Endothelial cell of umbilical vein (primary cell): ENCODE data around the gene ARMCX6. TPM values are rescaled to one million over a fixed set of nuclear protein-coding genes. Genes with fewer than 3 reads are reported as not detected.

Experiments
- BruUV-seq: library from RNA; stranded (reverse); fragments of 400-500 nt; replicated peaks from 2 replicates; lab custom pipeline; 2021; lab: Mats Ljungman, UMichigan
- CTCF ChIA-PET: fragments of 300-600, 350-600 bp; sonication (Branson Sonifier 250); formaldehyde crosslinking; loops from one replicate; lab custom pipeline; 2021; ENCODE audit warnings: antibody characterized with exemption, inconsistent platforms; lab: Charles Lee
- POLR2A ChIA-PET: fragments of 300-600, 350-600 bp; sonication (Branson Sonifier 250); formaldehyde crosslinking; loops from one replicate; lab custom pipeline; 2021; ENCODE audit warnings: antibody characterized with exemption, inconsistent platforms; lab: Charles Lee
- DNase-seq: peaks from one replicate; pipeline ENCODE4 v3.0.0-alpha.2; 2011; ENCODE audit warnings: low read depth, low spot score
- FAIRE-seq: peaks from 2 replicates; lab custom pipeline; 2011; peaks lifted over from hg19 to GRCh38; lab: Jason Lieb, UNC
- H2AFZ ChIP-seq: 2 replicates; pipeline ENCODE4 v1.6.0; 2012; ENCODE audit warnings: low read depth, low read length, control low read depth, inconsistent platforms
- H3K27ac ChIP-seq: 2 replicates; pipeline ENCODE4 v1.5.1; 2011; ENCODE audit warnings: low read depth, mild to moderate bottlenecking, control low read depth, low read length, moderate library complexity; ENCODE audit not compliant: insufficient read depth
- H3K27me3 ChIP-seq, 2 experiments: 2 replicates each; pipeline versions ENCODE4 v1.6.0 to v1.6.1; 2011; ENCODE audit warnings: low read length in 2 of 2, mixed read lengths in 1 of 2; ENCODE audit not compliant: control insufficient read depth in 2 of 2, insufficient read depth in 2 of 2
- H3K36me3 ChIP-seq, 2 experiments: 2 replicates in 1 of 2; 3 replicates in 1 of 2; pipeline ENCODE4 v1.5.1; 2011; ENCODE audit warnings: low read length in 2 of 2, mild to moderate bottlenecking in 1 of 2, moderate library complexity in 1 of 2; ENCODE audit not compliant: control insufficient read depth in 2 of 2, insufficient read depth in 2 of 2; ENCODE audit errors: extremely low read depth in 1 of 2
- H3K4me1 ChIP-seq: 3 replicates; pipeline ENCODE4 v1.5.1; 2011; ENCODE audit warnings: mild to moderate bottlenecking, low read length; ENCODE audit not compliant: control insufficient read depth, insufficient read depth; ENCODE audit errors: extremely low read depth
- H3K4me2 ChIP-seq: 2 replicates; pipeline ENCODE4 v1.6.1; 2011; ENCODE audit warnings: low read length, control low read depth, mixed read lengths; ENCODE audit not compliant: insufficient read depth
- H3K4me3 ChIP-seq, 3 experiments: fragments of 200-600 bp in 1 of 3; sonication (generic), shearing (Covaris generic) in 1 of 3; replicated peaks in 1 of 3; 2 replicates each; pipeline ENCODE4 v1.5.1; 2011 to 2016; ENCODE audit warnings: control low read depth in 3 of 3, low read length in 3 of 3, mild to moderate bottlenecking in 2 of 3, inconsistent platforms in 1 of 3, low read depth in 1 of 3, moderate library complexity in 1 of 3; ENCODE audit not compliant: insufficient read depth in 1 of 3
- H3K79me2 ChIP-seq: 2 replicates; pipeline ENCODE4 v1.6.0; 2012; ENCODE audit warnings: low read length, inconsistent platforms; ENCODE audit not compliant: control insufficient read depth, insufficient read depth
- H3K9ac ChIP-seq: replicated peaks from 2 replicates; pipeline ENCODE3; 2011; ENCODE audit warnings: low read length, control low read depth; ENCODE audit not compliant: insufficient read depth; ENCODE audit errors: extremely low read depth
- H3K9me1 ChIP-seq: replicated peaks from 3 replicates; pipeline ENCODE4 v1.6.0; 2011; ENCODE audit warnings: mild to moderate bottlenecking, low read length; ENCODE audit not compliant: control insufficient read depth, insufficient read depth; ENCODE audit errors: extremely low read depth
- H3K9me3 ChIP-seq: replicated peaks from 2 replicates; pipeline ENCODE4 v1.5.1; 2012; ENCODE audit warnings: low read length, inconsistent platforms; ENCODE audit not compliant: control insufficient read depth, insufficient read depth
- H4K20me1 ChIP-seq: replicated peaks from 2 replicates; pipeline ENCODE3; 2011; ENCODE audit warnings: mild to moderate bottlenecking, low read length; ENCODE audit not compliant: control insufficient read depth, insufficient read depth; ENCODE audit errors: extremely low read depth
- EZH2 ChIP-seq: IDR thresholded peaks from 2 replicates; pipeline ENCODE4 v1.6.1; 2012; ENCODE audit warnings: borderline replicate concordance, low read depth, mild to moderate bottlenecking, moderate library complexity, low read length, inconsistent platforms; ENCODE audit not compliant: severe bottlenecking
- FOS ChIP-seq: IDR thresholded peaks from 2 replicates; pipeline ENCODE4 v1.6.1; 2011; ENCODE audit warnings: mild to moderate bottlenecking, low read length, moderate library complexity, borderline replicate concordance; ENCODE audit not compliant: insufficient read depth
- GATA2 ChIP-seq: IDR thresholded peaks from 2 replicates; pipeline ENCODE4 v1.7.0; 2011; ENCODE audit warnings: low read depth, mild to moderate bottlenecking, moderate library complexity, mixed read lengths, low read length; ENCODE audit not compliant: insufficient read length, insufficient read depth
- JUN ChIP-seq: IDR thresholded peaks from 2 replicates; pipeline ENCODE4 v1.6.1; 2011; ENCODE audit warnings: borderline replicate concordance, low read depth; ENCODE audit not compliant: insufficient read length, insufficient read depth
- MYC ChIP-seq: IDR thresholded peaks from one replicate; pipeline ENCODE4 v1.6.1; 2011; ENCODE audit warnings: mild to moderate bottlenecking, low read depth, low read length
- POLR2A ChIP-seq: IDR thresholded peaks from 2 replicates; pipeline ENCODE4 v1.6.1; 2012; ENCODE audit warnings: low read depth, mild to moderate bottlenecking, control low read depth, low read length
- POLR2AphosphoS5 ChIP-seq: IDR thresholded peaks from 2 replicates; pipeline ENCODE4 v1.6.1; 2012; ENCODE audit warnings: low read depth, mild to moderate bottlenecking, control low read depth, low read length, moderate library complexity; ENCODE audit not compliant: insufficient read depth
- dilution Hi-C: fragments of 300-500 bp; cut with MboI; formaldehyde crosslinking; loops from one replicate; pipeline ENCODE4 v1.15.0; 2019; ENCODE audit warnings: low sequenced_read_pairs; ENCODE audit not compliant: extremely low pct_ligation_motif_present
- intact Hi-C: fragments of 100-400 bp; cut with micrococcal nuclease; formaldehyde crosslinking; loops from one replicate; pipeline ENCODE4 v1.10.0; 2022
- polyA plus RNA-seq, 4 experiments: library from polyadenylated mRNA; depleted of rRNA in 3 of 4; stranded (reverse) in 3 of 4; unstranded in 1 of 4; fragments of >200 nt; gene quantifications; 2 replicates each; pipeline versions ENCODE4 v1.2.1 to v1.2.3, GENCODE V29; 2011 to 2012; ENCODE audit warnings: missing spikeins in 1 of 4
- total RNA-seq: library from RNA; stranded (reverse); gene quantifications from 2 replicates; pipeline ENCODE4 v1.2.3, GENCODE V29; 2021
- TF ChIP-seq, protein P1 (sequence below), 2 donors: IDR thresholded peaks; 1 replicate in 1 of 2; 2 replicates in 1 of 2; pipeline ENCODE4 v1.5.1; 2011; ENCODE audit warnings: low read length in 2 of 2, mild to moderate bottlenecking in 2 of 2, moderate library complexity in 2 of 2, control low read depth in 1 of 2, inconsistent platforms in 1 of 2, low read depth in 1 of 2; ENCODE audit not compliant: insufficient read depth in 1 of 2; ENCODE audit errors: extremely low read depth in 1 of 2
- TF ChIP-seq, protein P2 (sequence below): IDR thresholded peaks from 2 replicates; pipeline ENCODE4 v1.6.1; 2011; ENCODE audit not compliant: insufficient read depth, insufficient read length

The ARMCX6 gene
- total and polyA plus RNA-seq, 2 donors (not counting 3 experiments of a cell fraction or from before 2014, with no cell fraction given) = 71.7 to 98.6 TPM

DNA sequence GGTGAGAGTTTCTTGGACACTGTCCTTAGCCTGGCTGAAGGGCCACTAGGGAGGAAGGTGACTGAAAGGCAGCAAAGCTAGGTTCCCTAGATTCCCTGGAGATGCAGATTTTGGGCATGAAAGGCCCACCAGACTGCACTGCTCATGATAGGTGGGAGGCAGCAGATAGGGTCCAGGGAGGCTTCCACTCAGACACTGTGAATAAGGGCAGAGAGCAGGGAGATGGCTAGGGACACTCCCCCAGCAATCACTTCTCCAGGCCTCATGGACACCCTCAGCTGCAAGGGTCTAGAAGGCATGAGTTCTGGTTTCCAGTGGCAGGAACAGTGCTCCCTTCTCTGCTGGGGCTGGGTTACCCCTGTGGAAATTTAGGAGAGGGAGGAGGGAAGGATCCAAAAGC is 21.8 kb upstream of the ARMCX6 start:
- H3K9ac ChIP-seq = no peak overlapping the region
- no peak overlapping the region for H2AFZ ChIP-seq
- H3K9me3 ChIP-seq = no peaks in the 10 kb centered on the region
- ChIA-PET POLR2A (no interaction called here), CTCF (interaction anchor here (1.4 kb wide), 1 partner anchor 12 kb away, joined by 3 read pairs; no protein-coding TSS in a partner anchor)
- no TSS peak for BruUV-seq
- FAIRE-seq = no peak
- DNase-seq = no peak
- H3K36me3 ChIP-seq = no peaks in the 10 kb centered on the region
- H3K27me3 ChIP-seq = no peaks in the 10 kb centered on the region
- no peak overlapping the region for H3K27ac ChIP-seq
- dilution Hi-C loops (no loop called here), intact Hi-C loops (no loop called here)
- H3K4me1 ChIP-seq = no peaks in the 10 kb centered on the region
- H3K4me3 ChIP-seq = no peak overlapping the region
- no peak overlapping the region for H3K4me2 ChIP-seq
- no peaks in the 10 kb centered on the region for H4K20me1 ChIP-seq
- TF ChIP-seq, protein P1, sequence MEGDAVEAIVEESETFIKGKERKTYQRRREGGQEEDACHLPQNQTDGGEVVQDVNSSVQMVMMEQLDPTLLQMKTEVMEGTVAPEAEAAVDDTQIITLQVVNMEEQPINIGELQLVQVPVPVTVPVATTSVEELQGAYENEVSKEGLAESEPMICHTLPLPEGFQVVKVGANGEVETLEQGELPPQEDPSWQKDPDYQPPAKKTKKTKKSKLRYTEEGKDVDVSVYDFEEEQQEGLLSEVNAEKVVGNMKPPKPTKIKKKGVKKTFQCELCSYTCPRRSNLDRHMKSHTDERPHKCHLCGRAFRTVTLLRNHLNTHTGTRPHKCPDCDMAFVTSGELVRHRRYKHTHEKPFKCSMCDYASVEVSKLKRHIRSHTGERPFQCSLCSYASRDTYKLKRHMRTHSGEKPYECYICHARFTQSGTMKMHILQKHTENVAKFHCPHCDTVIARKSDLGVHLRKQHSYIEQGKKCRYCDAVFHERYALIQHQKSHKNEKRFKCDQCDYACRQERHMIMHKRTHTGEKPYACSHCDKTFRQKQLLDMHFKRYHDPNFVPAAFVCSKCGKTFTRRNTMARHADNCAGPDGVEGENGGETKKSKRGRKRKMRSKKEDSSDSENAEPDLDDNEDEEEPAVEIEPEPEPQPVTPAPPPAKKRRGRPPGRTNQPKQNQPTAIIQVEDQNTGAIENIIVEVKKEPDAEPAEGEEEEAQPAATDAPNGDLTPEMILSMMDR (IDR thresholded peaks at IDR 0.05; ENCODE audit: extremely low read depth in 1 of 2, insufficient read depth in 1 of 2, low read depth in 1 of 2, low read length in 2 of 2) = no peak
- no peak for TF ChIP-seq POLR2AphosphoS5
- no peaks in the 10 kb centered on the region for H3K79me2 ChIP-seq
- no peaks in the 10 kb centered on the region for H3K9me1 ChIP-seq

DNA sequence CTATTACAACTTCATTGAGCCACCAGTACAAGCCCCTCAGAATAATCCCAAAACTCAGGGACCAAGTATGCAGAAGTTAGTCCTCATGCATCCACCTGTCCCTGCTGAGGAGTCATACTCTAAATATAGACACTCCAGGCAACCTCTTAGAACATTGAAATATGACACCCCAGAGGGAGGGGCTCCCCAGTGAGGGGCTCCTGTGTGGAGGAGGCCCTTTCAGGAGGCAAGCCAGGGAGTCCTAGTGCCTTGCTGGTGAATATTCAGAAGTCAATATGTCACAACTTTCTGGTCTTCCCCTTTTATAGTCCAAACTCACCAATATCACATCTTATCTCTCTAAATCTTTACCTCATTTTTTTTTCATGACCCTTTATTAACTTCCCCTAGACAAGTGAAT is 1.6 kb upstream of the ARMCX6 start:
- POLR2A ChIA-PET = no interaction called here
- H3K36me3 ChIP-seq = no peaks in the 10 kb centered on the region
- no peaks in the 10 kb centered on the region for H3K9me1 ChIP-seq
- no peak overlapping the region for H3K27ac ChIP-seq
- H3K4me2 ChIP-seq = no peak overlapping the region
- H3K4me1 ChIP-seq = peaks cover 16% of the 10 kb centered on the region
- peaks cover 23% of the 10 kb centered on the region for H3K79me2 ChIP-seq
- DNase-seq = no peak
- H2AFZ ChIP-seq = no peak overlapping the region
- FAIRE-seq = no peak
- H3K9me3 ChIP-seq = no peaks in the 10 kb centered on the region
- no TSS peak for BruUV-seq
- no peak for TF ChIP-seq MYC
- TF ChIP-seq GATA2 = no peak
- no peak for TF ChIP-seq FOS
- TF ChIP-seq POLR2A = no peak
- no peak for TF ChIP-seq JUN
- TF ChIP-seq, protein P1 (IDR thresholded peaks at IDR 0.05; ENCODE audit: extremely low read depth in 1 of 2, insufficient read depth in 1 of 2, low read depth in 1 of 2, low read length in 2 of 2) = no peak
- no peak for TF ChIP-seq EZH2
- TF ChIP-seq, protein P2, sequence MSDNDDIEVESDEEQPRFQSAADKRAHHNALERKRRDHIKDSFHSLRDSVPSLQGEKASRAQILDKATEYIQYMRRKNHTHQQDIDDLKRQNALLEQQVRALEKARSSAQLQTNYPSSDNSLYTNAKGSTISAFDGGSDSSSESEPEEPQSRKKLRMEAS = no peak
- TF ChIP-seq POLR2AphosphoS5 = no peak
- no peaks in the 10 kb centered on the region for H4K20me1 ChIP-seq
- no peaks in the 10 kb centered on the region for H3K27me3 ChIP-seq
- dilution Hi-C loops = no loop called here
- H3K9ac ChIP-seq = no peak overlapping the region
- H3K4me3 ChIP-seq = no peak overlapping the region
- CTCF ChIA-PET = no interaction called here
- intact Hi-C loops = loop anchor here (5.0 kb wide), 4 partner anchors 73 to 202 kb away; no protein-coding TSS in a partner anchor
